ENCODE data around the gene KMT5B. TPM values are rescaled to one million over a fixed set of nuclear protein-coding genes. Genes with fewer than 3 reads are reported as not detected.

Gene KMT5B
- total RNA-seq, 1 donor from 2014 or later, result 59.4 TPM

- no peak for DNase-seq (ENCODE audit: extremely low spot score, unreplicated experiment)
- Mint-ChIP-seq H3K36me3 (ENCODE audit: unreplicated experiment) (no peaks in the 10 kb centered on the region), H3K4me3 (ENCODE audit: unreplicated experiment) (no peak overlapping the region), H3K27me3 (ENCODE audit: unreplicated experiment) (no peaks in the 10 kb centered on the region), H3K4me1 (ENCODE audit: unreplicated experiment) (peaks cover 9% of the 10 kb centered on the region), H3K27ac (ENCODE audit: unreplicated experiment) (no peak overlapping the region), H3K9me3 (ENCODE audit: unreplicated experiment) (no peaks in the 10 kb centered on the region)
- no peak for TF ChIP-seq CTCF (IDR thresholded peaks at IDR 0.05)
These were observed 79.3 kb downstream of the KMT5B start for GRCh38 chr11:68133761-68134160.

DNA sequence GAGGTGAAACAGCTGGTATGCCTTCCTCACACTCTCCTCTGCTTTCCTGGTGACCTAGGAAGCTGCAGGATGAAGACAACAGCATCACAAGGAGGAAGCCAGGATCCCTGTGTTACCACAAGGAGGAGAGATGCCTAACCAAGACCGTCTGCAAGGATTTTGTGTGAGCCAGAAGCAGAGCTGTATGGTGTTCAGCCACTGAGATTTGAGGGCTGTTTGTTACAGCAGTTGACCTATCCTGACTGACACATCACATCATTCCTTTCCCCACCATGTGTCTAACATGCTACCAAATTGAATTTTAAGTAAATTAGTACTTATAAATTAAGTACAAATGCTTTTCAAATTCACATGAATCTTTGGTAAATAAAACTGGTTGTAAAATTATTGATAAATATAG is 83.0 kb downstream of the KMT5B start:
- no peak overlapping the region for H3K27ac Mint-ChIP-seq (ENCODE audit: unreplicated experiment)

DNA sequence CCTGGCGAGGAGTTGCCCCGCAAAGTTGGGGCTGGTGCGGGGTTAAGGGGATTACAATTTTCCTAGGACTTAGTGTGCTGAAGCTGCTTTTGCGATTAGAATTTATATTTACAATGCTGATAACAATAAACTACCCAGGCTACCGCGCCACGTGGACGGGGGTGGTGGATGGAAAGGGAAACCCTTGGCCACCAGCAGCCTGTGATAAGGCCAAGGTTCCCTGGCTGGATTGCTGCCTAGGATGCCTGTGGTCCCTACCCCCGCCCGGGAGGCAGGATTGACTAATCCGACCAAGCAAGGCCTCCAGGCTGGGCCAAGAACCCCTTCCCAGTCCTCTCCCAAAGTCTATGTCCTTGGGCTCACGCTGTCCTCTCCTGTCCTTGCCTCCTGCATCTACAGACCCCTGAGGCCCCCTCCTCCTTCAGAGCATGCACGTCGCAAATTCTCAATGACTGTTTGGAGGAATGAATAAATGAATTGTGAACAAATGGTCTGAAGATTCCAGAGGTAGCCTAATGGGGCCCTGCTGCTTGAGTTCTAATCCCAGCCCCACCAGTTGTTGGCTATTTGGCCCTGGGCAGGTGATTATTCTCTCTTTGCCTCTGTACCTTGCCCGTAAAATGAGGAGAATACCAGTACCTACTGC is 84.3 kb downstream of the KMT5B start:
- no peaks in the 10 kb centered on the region for H3K27me3 Mint-ChIP-seq (ENCODE audit: unreplicated experiment)
- peak overlapping the region; percentile 68 for H3K4me3 Mint-ChIP-seq (ENCODE audit: unreplicated experiment)
- H3K4me1 Mint-ChIP-seq (ENCODE audit: unreplicated experiment), result peaks cover 27% of the 10 kb centered on the region
- DNase-seq (ENCODE audit: extremely low spot score, unreplicated experiment), result no peak
- TF ChIP-seq CTCF (IDR thresholded peaks at IDR 0.05), result no peak
- H3K27ac Mint-ChIP-seq (ENCODE audit: unreplicated experiment), result no peak overlapping the region
- H3K36me3 Mint-ChIP-seq (ENCODE audit: unreplicated experiment), result no peaks in the 10 kb centered on the region
- no peaks in the 10 kb centered on the region for H3K9me3 Mint-ChIP-seq (ENCODE audit: unreplicated experiment)

More for the DNA sequence above, 83.0 kb downstream of the KMT5B start:
- Mint-ChIP-seq H3K27me3 (ENCODE audit: unreplicated experiment) (no peaks in the 10 kb centered on the region), H3K4me3 (ENCODE audit: unreplicated experiment) (no peak overlapping the region), H3K9me3 (ENCODE audit: unreplicated experiment) (no peaks in the 10 kb centered on the region), H3K36me3 (ENCODE audit: unreplicated experiment) (no peaks in the 10 kb centered on the region), H3K4me1 (ENCODE audit: unreplicated experiment) (peaks cover 27% of the 10 kb centered on the region)
- no peak for TF ChIP-seq CTCF (IDR thresholded peaks at IDR 0.05)
- no peak for DNase-seq (ENCODE audit: extremely low spot score, unreplicated experiment)

DNA sequence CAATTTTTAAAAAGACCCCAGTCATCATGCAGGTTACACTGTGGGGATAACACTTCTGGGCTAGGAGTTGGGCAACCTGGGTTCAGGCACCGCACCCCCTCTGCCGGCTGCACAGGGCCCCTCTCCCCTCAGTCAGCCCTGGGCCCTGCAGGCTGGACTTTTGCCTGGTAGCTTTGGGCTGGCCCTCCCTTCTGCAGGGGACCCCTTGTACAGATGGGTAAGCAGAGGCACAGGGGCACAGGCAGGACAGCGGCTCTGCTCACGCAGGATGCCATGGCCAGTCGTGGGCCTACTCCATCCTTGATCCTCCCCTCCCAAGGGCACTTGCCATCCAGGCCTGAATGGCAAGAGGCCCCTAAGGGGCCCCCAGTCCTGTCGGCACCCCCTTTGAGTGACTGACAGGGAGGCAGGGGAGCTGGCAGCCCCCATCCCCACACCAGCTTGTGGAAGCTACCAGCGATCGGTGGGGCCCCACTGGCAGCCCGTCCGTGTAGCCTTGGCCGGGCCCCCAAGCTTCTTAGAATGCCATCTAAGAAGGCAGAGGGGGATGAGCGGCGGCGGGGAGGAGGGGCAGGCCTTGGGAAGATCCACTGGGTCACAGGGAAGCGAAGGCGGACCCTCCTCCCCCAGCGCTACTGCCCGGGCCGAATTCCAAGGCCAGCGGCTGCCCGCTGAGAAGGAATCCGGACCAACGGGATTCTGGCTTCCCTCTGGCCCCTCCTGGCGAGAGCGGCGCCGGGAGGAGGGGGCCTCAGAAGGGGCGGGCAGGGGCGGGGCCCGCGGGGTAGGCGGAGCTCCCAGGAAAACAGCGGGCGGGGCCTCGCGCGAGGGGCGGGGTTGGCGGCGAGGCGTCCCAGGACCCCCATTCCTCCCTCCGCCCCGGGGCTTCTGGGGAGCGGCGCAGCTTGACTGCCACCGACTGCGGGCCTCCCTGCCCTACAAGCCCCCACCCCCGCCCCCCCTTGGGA is 85.1 kb downstream of the KMT5B start:
- Mint-ChIP-seq H3K4me3 (ENCODE audit: unreplicated experiment) (peak overlapping the region; percentile 68), H3K9me3 (ENCODE audit: unreplicated experiment) (no peaks in the 10 kb centered on the region), H3K36me3 (ENCODE audit: unreplicated experiment) (no peaks in the 10 kb centered on the region), H3K27me3 (ENCODE audit: unreplicated experiment) (no peaks in the 10 kb centered on the region), H3K27ac (ENCODE audit: unreplicated experiment) (no peak overlapping the region), H3K4me1 (ENCODE audit: unreplicated experiment) (peaks cover 31% of the 10 kb centered on the region)
- DNase-seq (ENCODE audit: extremely low spot score, unreplicated experiment), result peak; percentile 93
- no peak for TF ChIP-seq CTCF (IDR thresholded peaks at IDR 0.05)

- Mint-ChIP-seq H3K27ac (ENCODE audit: unreplicated experiment) (no peak overlapping the region), H3K4me3 (ENCODE audit: unreplicated experiment) (no peak overlapping the region), H3K4me1 (ENCODE audit: unreplicated experiment) (peaks cover 43% of the 10 kb centered on the region), H3K9me3 (ENCODE audit: unreplicated experiment) (no peaks in the 10 kb centered on the region), H3K27me3 (ENCODE audit: unreplicated experiment) (no peaks in the 10 kb centered on the region), H3K36me3 (ENCODE audit: unreplicated experiment) (no peaks in the 10 kb centered on the region)
- DNase-seq (ENCODE audit: extremely low spot score, unreplicated experiment), result no peak
- TF ChIP-seq CTCF (IDR thresholded peaks at IDR 0.05), result no peak
These were observed 87.9 kb downstream of the KMT5B start for GRCh38 chr11:68125164-68125563.

All from osteocyte (in vitro differentiated cells).